ENCODE results near the gene MAPT.

The MAPT gene

DNA sequence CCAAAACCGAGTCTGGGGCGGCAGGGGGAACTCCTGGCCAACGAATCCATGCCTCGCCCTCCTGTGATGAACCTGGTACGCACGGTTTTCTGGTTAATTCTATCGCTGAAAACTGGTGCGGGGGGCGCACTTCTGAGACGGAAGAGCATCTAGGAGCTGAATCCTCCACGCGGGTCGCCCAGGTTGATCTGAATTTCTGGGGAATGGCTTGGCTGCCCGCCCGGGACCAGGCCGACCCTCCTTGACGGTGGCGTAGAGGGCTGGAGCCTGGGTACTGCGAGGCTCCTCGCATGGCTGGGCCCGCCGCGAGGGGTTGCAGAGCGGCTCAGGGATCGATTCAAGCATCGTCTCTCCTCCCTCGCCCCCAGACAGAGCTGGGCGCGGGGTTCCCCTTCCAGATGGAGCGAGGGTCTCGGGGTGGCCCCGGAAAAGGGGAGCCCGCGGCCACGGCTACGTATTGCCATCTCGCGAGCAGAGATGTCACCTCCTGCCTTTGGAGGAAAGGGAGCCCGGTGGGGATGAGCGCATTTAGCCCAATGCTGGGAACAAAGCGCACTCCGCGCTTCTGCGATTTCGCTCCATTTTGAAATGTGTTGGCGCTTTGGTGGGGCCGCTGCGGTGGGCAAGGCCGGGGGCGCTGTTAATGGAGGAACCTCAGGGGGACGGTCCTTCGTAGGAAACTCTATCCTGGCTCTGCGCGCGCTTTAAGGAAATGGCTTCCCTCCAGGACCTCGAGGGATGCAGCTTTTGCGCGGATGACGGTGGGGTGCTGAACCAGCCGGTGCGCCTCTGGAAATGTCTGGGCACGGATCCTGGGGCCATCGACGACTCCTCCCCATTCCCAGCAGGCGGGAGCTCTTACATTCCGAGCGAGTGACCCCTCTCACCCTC lies 2.7 kb downstream of the MAPT start:
- no peak overlapping the region for H3K4me3 ChIP-seq (replicated peaks; ENCODE audit: low read depth, low read length)
- no peak for DNase-seq (ENCODE audit: low read depth)
- TF ChIP-seq, protein P1, sequence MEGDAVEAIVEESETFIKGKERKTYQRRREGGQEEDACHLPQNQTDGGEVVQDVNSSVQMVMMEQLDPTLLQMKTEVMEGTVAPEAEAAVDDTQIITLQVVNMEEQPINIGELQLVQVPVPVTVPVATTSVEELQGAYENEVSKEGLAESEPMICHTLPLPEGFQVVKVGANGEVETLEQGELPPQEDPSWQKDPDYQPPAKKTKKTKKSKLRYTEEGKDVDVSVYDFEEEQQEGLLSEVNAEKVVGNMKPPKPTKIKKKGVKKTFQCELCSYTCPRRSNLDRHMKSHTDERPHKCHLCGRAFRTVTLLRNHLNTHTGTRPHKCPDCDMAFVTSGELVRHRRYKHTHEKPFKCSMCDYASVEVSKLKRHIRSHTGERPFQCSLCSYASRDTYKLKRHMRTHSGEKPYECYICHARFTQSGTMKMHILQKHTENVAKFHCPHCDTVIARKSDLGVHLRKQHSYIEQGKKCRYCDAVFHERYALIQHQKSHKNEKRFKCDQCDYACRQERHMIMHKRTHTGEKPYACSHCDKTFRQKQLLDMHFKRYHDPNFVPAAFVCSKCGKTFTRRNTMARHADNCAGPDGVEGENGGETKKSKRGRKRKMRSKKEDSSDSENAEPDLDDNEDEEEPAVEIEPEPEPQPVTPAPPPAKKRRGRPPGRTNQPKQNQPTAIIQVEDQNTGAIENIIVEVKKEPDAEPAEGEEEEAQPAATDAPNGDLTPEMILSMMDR (IDR thresholded peaks at IDR 0.05; ENCODE audit: low read length, missing control alignments) = no peak

DNA sequence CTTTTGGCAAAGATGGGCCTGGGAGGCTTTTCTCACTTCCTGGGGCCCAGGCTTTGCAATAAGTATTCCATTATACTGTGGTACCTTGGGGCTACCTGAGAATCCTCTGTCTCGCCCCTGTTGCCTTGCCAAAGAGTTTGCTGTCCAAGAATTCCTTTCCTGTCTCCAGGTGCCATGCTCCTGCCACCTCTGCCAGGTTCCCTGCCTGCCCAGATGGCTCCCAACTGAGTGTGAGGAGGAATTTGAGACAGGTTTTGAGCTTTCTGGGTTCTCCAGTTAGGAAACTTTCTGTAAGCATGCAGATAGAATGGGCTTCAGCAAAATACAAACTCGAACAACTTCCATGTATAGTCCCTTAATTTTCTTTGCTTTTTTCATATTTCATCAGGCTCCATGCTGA lies 5.8 kb downstream of the MAPT start:
- TF ChIP-seq, protein P1 (IDR thresholded peaks at IDR 0.05; ENCODE audit: low read length, missing control alignments) = no peak
- H3K4me3 ChIP-seq (replicated peaks; ENCODE audit: low read depth, low read length) = no peak overlapping the region
- no peak for DNase-seq (ENCODE audit: low read depth)

DNA sequence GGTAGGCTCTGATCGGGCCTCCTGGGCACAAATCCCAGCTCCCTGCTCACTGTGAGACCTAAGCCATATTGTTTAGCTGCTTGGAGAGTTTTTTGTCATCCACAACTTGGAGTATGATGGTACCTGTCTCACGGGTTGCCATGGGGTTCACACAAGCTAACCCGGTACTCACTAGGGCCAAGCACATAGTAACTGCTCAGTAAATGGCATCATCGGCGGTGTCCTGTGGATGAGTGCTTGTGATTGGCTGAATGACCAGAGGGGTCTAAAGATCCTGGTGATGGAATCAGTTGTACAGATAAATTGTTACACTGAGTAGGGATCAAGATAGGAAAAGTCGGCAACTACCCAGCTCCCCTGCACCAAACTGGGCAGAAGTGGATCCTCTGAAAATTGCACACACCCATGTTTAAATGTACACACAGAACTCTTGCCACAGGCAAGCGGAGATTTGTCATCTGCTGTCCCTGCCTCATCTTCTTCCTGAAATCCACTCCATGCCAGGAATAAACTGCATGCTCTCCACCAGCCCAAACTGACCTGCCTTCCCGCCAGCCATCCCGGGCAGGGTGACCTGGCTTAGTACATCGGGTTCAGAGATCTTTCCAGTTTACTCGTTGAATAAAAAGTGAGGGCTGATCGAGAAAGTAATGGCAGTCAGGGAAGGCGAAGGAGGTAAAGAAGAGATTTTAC lies 6.5 kb downstream of the MAPT start:
- no peak overlapping the region for H3K4me3 ChIP-seq (replicated peaks; ENCODE audit: low read depth, low read length)
- TF ChIP-seq, protein P1 (IDR thresholded peaks at IDR 0.05; ENCODE audit: low read length, missing control alignments) = no peak
- no peak for DNase-seq (ENCODE audit: low read depth)

DNA sequence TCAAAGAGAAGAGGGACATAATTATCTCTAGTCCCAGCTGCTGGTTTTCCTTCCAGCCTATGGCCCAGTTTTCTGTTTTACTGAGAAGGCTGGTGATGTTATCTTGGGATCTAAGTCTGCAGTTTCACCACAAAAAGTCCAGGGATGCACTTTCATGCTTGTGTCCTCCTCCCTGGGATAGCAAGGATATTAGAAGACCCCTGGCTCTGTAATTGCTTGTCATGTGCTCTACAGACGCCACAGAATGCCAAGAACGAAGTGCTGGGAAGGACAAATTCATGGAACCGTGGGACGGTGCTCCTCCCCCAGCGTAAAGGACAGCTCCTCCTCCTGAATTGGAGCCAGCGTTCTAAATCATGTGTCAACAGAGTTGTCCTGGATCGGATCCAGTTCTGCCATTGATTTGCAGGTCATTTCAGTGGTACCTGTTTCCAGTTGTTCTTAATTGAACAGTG lies 8.6 kb downstream of the MAPT start:
- DNase-seq (ENCODE audit: low read depth) = no peak
- no peak overlapping the region for H3K4me3 ChIP-seq (replicated peaks; ENCODE audit: low read depth, low read length)
- TF ChIP-seq, protein P1 (IDR thresholded peaks at IDR 0.05; ENCODE audit: low read length, missing control alignments) = no peak

DNA sequence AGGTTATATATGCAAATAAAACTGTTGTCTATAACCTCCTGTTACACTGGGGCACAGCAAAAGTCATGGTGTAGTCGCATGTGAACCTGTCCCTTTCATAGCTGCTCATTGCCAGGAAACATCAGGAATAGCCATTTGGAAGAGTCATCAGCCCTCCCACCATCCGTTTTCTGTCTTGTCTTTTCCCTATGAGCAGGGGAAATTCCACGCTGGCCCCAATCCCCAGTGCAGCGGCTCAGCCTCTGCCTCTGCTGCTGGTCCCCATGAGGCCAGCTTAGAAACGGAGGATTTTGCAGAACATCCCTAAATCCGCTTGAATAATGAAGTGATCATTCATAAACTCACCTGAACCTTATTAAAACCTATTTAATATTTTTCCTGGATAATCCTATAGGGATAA lies 10.5 kb downstream of the MAPT start:
- DNase-seq (ENCODE audit: low read depth) = no peak
- TF ChIP-seq, protein P1 (IDR thresholded peaks at IDR 0.05; ENCODE audit: low read length, missing control alignments) = no peak
- no peak overlapping the region for H3K4me3 ChIP-seq (replicated peaks; ENCODE audit: low read depth, low read length)

DNA sequence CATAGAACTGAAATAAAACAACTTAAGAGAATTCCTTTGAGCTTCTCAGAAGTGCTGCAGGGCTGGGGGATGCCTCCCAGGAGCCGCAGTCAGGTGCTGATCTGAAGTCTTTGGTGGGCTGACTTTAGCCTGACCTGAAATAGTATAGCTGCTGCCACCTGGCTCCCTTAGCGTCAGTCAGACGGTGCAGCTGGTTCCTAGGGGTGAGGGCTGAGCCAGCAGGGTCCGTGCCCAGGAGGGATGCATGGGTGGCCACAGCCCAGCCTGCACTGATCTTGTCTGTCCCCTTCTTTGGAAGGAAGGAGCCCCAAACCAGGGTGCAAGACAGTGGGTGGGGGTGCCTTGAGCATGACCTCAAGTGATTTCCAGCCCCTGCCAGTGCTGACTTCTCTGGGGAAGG lies 11.5 kb downstream of the MAPT start:
- DNase-seq (ENCODE audit: low read depth) = no peak
- no peak overlapping the region for H3K4me3 ChIP-seq (replicated peaks; ENCODE audit: low read depth, low read length)
- TF ChIP-seq, protein P1 (IDR thresholded peaks at IDR 0.05; ENCODE audit: low read length, missing control alignments) = no peak
